Stimulated activated naive CD8-positive, alpha-beta T cell treated with anti-CD3 and anti-CD28 coated beads, Interleukin-15, Interleukin-2, amounts not matched to agents 100 ng/mL and 50 ng/mL, for 24 hours (primary cell): ENCODE measurements around the gene CORIN.

Experiments used
- H3K27ac Mint-ChIP-seq: one replicate; pipeline ENCODE4 v1.8.0; 2021; ENCODE audit warnings: mild to moderate bottlenecking, mixed read lengths
- H3K27me3 Mint-ChIP-seq: one replicate; pipeline ENCODE4 v1.8.0; 2021; ENCODE audit warnings: mixed read lengths
- H3K36me3 Mint-ChIP-seq: one replicate; pipeline ENCODE4 v1.8.0; 2021; ENCODE audit warnings: low read depth, mixed read lengths
- H3K4me1 Mint-ChIP-seq: one replicate; pipeline ENCODE4 v1.8.0; 2021; ENCODE audit warnings: low read depth, mixed read lengths
- H3K4me3 Mint-ChIP-seq: one replicate; pipeline ENCODE4 v1.8.0; 2021; ENCODE audit warnings: mild to moderate bottlenecking, mixed read lengths
- H3K9me3 Mint-ChIP-seq: one replicate; pipeline ENCODE4 v1.8.0; 2021; ENCODE audit warnings: mixed read lengths

The CORIN gene

GRCh38 chr4:47733302-47734175, 104.3 kb downstream of the CORIN start:
- Mint-ChIP-seq H3K36me3 (no peaks in the 10 kb centered on the region), H3K4me1 (no peaks in the 10 kb centered on the region), H3K27ac (no peak overlapping the region), H3K9me3 (no peaks in the 10 kb centered on the region), H3K27me3 (no peaks in the 10 kb centered on the region), H3K4me3 (no peak overlapping the region)

- H3K4me3 Mint-ChIP-seq: no peak overlapping the region
- H3K27me3 Mint-ChIP-seq: no peaks in the 10 kb centered on the region
- no peaks in the 10 kb centered on the region for H3K9me3 Mint-ChIP-seq
- H3K27ac Mint-ChIP-seq: no peak overlapping the region
- no peaks in the 10 kb centered on the region for H3K4me1 Mint-ChIP-seq
- no peaks in the 10 kb centered on the region for H3K36me3 Mint-ChIP-seq
Measured at GRCh38 chr4:47731182-47731581, 106.7 kb downstream of the CORIN start.

DNA sequence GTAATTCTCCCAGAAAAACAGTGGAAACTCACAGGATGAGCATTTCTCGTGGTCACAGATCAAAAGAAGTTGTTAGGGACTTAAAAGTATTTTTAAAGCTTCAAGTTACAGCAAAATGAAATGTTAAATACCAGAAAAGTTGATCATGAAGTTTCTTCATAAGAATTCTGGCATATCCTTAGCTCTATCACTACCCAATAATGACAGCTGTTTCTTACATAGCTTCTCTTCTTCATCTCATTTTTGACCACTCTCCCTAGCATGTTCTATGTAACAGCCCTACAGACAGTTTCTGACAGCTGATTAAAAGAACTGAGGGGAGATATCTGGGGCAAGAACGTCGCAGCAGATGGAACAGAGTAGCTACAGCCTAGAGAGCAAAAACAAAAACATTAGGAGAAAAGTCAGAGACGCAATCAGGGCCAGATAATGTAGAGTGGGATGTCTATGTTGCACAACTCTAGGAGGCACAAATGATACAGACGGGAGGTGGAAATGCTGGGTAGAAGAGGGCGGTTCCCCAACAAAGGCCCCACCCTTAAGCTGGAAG, 108.7 kb downstream of the CORIN start:
- Mint-ChIP-seq H3K9me3 (no peaks in the 10 kb centered on the region), H3K4me3 (no peak overlapping the region), H3K27me3 (peaks cover 9% of the 10 kb centered on the region), H3K27ac (no peak overlapping the region), H3K36me3 (no peaks in the 10 kb centered on the region), H3K4me1 (no peaks in the 10 kb centered on the region)

DNA sequence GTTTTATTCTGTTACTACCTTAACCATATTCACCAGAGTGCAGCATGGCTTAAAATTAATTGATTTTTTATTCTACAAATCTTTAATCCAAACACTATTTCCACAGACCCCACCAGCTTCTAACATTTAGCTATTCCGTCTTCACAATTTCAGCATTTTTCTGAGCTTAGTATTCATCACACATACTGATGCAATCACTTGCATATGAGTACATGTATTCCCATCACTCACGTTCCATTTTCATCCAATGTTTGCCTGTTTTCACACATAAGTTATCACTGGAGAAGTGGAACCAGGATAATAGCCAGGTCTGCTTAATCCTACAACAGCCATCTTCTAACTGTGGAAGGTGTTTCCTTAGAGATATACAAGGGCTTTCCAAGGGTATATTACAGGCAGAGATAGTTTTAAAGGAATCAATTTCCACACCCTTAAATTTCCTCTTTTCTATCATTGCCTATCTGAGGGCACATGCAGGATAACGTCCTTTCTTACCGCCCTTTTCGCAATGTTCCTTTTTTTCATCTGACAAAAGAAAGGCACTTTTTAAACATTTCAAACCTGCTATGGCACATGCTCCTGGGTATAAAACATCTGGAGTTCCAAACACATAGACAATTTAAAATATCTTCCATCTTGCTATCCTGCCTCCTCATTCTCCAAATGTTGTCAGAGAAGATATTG, 115.8 kb downstream of the CORIN start:
- Mint-ChIP-seq H3K27me3 (peaks cover 48% of the 10 kb centered on the region), H3K4me3 (no peak overlapping the region), H3K4me1 (no peaks in the 10 kb centered on the region), H3K9me3 (no peaks in the 10 kb centered on the region), H3K36me3 (no peaks in the 10 kb centered on the region), H3K27ac (no peak overlapping the region)

- Mint-ChIP-seq H3K27ac (no peak overlapping the region), H3K9me3 (no peaks in the 10 kb centered on the region), H3K36me3 (no peaks in the 10 kb centered on the region), H3K27me3 (peaks cover 49% of the 10 kb centered on the region), H3K4me3 (no peak overlapping the region), H3K4me1 (no peaks in the 10 kb centered on the region)
Measured at GRCh38 chr4:47721485-47721884, 116.4 kb downstream of the CORIN start.

DNA sequence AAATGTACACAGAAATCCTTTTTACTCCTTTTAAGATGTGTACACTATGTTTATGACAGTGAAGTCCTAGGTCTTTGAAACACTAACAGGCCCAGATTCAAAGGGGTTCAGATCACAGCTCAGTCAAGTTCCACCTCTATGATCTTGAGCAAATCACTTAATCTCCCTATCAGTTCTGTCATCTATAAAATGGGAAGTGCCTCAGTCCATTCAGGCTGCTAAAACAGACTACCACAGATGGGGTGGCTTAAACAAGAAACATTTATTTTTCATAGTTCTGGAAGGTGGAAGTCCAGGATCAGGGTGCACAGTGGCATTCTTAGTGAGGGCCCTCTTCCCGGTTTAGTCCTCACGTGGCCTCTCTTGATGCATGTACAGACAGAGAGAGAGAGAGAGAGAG, 117.1 kb downstream of the CORIN start:
- H3K4me1 Mint-ChIP-seq: no peaks in the 10 kb centered on the region
- no peaks in the 10 kb centered on the region for H3K36me3 Mint-ChIP-seq
- peaks cover 49% of the 10 kb centered on the region for H3K27me3 Mint-ChIP-seq
- H3K4me3 Mint-ChIP-seq: no peak overlapping the region
- H3K9me3 Mint-ChIP-seq: no peaks in the 10 kb centered on the region
- H3K27ac Mint-ChIP-seq: no peak overlapping the region

GRCh38 chr4:47719576-47719975, 118.3 kb downstream of the CORIN start:
- H3K9me3 Mint-ChIP-seq: no peaks in the 10 kb centered on the region
- H3K27me3 Mint-ChIP-seq: peaks cover 40% of the 10 kb centered on the region
- H3K36me3 Mint-ChIP-seq: no peaks in the 10 kb centered on the region
- no peaks in the 10 kb centered on the region for H3K4me1 Mint-ChIP-seq
- H3K4me3 Mint-ChIP-seq: no peak overlapping the region
- H3K27ac Mint-ChIP-seq: no peak overlapping the region

GRCh38 chr4:47718696-47719095, 119.2 kb downstream of the CORIN start:
- no peaks in the 10 kb centered on the region for H3K36me3 Mint-ChIP-seq
- H3K27me3 Mint-ChIP-seq: peaks cover 40% of the 10 kb centered on the region
- no peak overlapping the region for H3K4me3 Mint-ChIP-seq
- H3K27ac Mint-ChIP-seq: no peak overlapping the region
- H3K4me1 Mint-ChIP-seq: no peaks in the 10 kb centered on the region
- H3K9me3 Mint-ChIP-seq: no peaks in the 10 kb centered on the region

- no peak overlapping the region for H3K27ac Mint-ChIP-seq
- no peaks in the 10 kb centered on the region for H3K36me3 Mint-ChIP-seq
Measured at GRCh38 chr4:47717188-47717587, 120.7 kb downstream of the CORIN start.

DNA sequence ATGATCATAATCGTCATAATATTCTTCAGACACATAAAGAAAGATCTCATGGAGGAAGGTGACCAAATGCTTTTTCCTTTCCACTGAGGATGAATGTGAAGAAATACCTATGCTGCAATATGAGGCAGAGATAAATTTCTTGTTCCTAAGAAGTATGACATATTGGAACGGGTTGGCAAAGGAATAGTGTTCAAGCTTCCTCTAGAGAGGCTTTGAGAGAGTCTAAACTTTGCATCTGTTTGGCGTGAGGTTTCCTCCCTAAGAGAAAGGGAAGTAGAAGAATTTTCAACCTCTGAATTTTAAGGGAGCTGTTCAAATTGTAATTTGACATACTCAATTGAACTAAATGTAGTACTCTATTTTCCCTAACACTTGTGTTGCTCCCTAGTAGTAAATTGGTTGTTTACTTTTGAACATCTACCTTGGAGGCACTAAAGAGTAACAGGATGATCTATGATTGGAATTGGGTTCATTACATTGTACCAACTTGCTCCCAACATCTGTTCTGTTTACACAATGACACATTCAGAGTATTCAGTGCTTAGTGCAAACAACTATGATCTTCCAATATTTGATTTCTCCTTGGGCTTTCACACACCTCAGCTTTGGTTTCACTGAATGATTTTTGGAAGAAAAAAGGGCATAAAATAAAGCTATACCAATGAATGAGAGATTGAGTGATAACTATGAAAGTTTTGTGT, 122.0 kb downstream of the CORIN start:
- no peak overlapping the region for H3K4me3 Mint-ChIP-seq
- peaks cover 39% of the 10 kb centered on the region for H3K27me3 Mint-ChIP-seq
- H3K4me1 Mint-ChIP-seq: no peaks in the 10 kb centered on the region
- no peak overlapping the region for H3K27ac Mint-ChIP-seq
- no peaks in the 10 kb centered on the region for H3K9me3 Mint-ChIP-seq
- H3K36me3 Mint-ChIP-seq: no peaks in the 10 kb centered on the region

More at GRCh38 chr4:47717188-47717587, 120.7 kb downstream of the CORIN start:
- Mint-ChIP-seq H3K4me3 (no peak overlapping the region), H3K4me1 (no peaks in the 10 kb centered on the region), H3K27me3 (peaks cover 42% of the 10 kb centered on the region), H3K9me3 (no peaks in the 10 kb centered on the region)

GRCh38 chr4:47714269-47714668, 123.6 kb downstream of the CORIN start:
- Mint-ChIP-seq H3K4me1 (no peaks in the 10 kb centered on the region), H3K4me3 (no peak overlapping the region), H3K27me3 (peaks cover 47% of the 10 kb centered on the region), H3K9me3 (no peaks in the 10 kb centered on the region), H3K36me3 (no peaks in the 10 kb centered on the region), H3K27ac (no peak overlapping the region)

DNA sequence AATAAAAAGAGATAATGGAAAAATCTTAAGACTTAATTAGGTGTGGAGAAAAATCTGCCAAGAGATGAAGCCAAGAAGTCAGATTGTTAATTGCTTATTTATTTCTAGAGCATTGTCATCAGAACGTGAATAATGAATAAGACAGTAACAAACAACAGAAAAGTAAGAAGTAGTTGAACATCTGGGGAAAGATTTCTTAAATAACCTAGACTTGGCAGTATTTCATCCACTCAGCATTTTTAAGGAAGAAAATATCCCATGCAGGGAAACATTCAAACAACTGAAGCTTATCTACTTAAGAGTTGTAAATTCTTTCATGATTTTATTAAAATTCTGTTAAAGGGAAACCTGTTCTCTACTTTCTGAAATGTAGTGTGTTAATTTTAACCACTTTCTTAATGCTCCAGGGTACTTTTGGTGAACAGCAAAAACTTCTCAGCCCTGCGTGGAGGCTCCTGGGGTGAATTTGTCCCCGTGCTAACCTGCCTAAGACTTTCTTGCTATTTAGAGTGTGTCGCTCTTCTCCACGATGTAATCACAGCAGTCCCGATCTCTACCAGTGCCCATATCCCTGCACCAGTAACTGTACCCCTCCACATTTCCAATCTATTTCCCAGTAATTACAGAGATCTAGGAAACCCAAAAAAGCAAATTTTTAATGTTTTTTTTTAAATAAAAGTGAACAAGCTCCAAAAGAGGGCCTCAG, 124.6 kb downstream of the CORIN start:
- Mint-ChIP-seq H3K4me1 (no peaks in the 10 kb centered on the region), H3K27ac (no peak overlapping the region), H3K4me3 (no peak overlapping the region), H3K36me3 (no peaks in the 10 kb centered on the region), H3K27me3 (peaks cover 43% of the 10 kb centered on the region), H3K9me3 (no peaks in the 10 kb centered on the region)

- H3K9me3 Mint-ChIP-seq: no peaks in the 10 kb centered on the region
- H3K4me3 Mint-ChIP-seq: no peak overlapping the region
- peaks cover 34% of the 10 kb centered on the region for H3K27me3 Mint-ChIP-seq
- no peaks in the 10 kb centered on the region for H3K36me3 Mint-ChIP-seq
- H3K4me1 Mint-ChIP-seq: no peaks in the 10 kb centered on the region
- H3K27ac Mint-ChIP-seq: no peak overlapping the region
Measured at GRCh38 chr4:47711646-47712045, 126.2 kb downstream of the CORIN start.

DNA sequence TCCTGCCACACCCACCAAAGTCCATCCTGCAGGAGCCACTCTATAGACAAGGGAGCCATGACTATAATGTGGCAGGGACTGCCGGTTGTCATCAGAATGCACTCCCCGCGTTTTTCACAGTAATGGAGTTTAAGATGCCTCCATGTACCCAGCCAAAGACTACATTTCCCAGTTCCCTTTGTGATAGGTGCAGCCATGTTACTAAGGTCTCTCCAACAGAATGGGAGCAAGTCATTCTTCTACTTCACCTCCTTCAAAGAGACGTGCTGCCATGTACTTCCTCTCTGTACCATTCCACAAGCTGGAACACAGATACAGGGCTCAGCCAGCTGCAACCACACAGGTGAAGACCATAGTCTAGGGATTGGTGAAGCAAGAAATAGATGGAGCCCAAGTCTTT, 126.7 kb downstream of the CORIN start:
- Mint-ChIP-seq H3K4me3 (no peak overlapping the region), H3K27ac (no peak overlapping the region), H3K9me3 (no peaks in the 10 kb centered on the region), H3K4me1 (no peaks in the 10 kb centered on the region), H3K27me3 (peaks cover 37% of the 10 kb centered on the region), H3K36me3 (no peaks in the 10 kb centered on the region)
